WERI-Rb-1 (cell line): ENCODE data around the gene AKAP6.

ENCODE experiments used
- DNase-seq: peaks from one replicate; pipeline ENCODE4 v3.0.0-alpha.2; 2020
- H3K27ac ChIP-seq: fragments of 250-450 bp; sonication (Bioruptor Pico); 2 replicates; pipeline ENCODE4 v1.5.1; 2020; ENCODE audit warnings: mild to moderate bottlenecking, moderate library complexity
- H3K27me3 ChIP-seq: fragments of 250-450 bp; sonication (Bioruptor Pico); 2 replicates; pipeline ENCODE4 v1.5.1; 2021; ENCODE audit warnings: mild to moderate bottlenecking, low read depth, moderate library complexity; ENCODE audit not compliant: insufficient read depth, severe bottlenecking
- H3K36me3 ChIP-seq: fragments of 250-450 bp; sonication (Bioruptor Pico); 2 replicates; pipeline ENCODE4 v1.5.1; 2020; ENCODE audit warnings: mild to moderate bottlenecking, moderate library complexity
- H3K4me3 ChIP-seq: 2 replicates; pipeline ENCODE4 v1.5.1; 2011; ENCODE audit warnings: low read depth, mild to moderate bottlenecking, control low read depth, low read length
- H3K9me3 ChIP-seq: fragments of 250-450 bp; sonication (Bioruptor Pico); 2 replicates; pipeline ENCODE4 v1.5.1; 2021; ENCODE audit warnings: mild to moderate bottlenecking, moderate library complexity; ENCODE audit not compliant: severe bottlenecking
- CTCF ChIP-seq: IDR thresholded peaks from 2 replicates; pipeline ENCODE4 v1.5.1; 2011; ENCODE audit warnings: low read depth, mild to moderate bottlenecking, control low read depth, inconsistent platforms, low read length

Gene AKAP6

DNA sequence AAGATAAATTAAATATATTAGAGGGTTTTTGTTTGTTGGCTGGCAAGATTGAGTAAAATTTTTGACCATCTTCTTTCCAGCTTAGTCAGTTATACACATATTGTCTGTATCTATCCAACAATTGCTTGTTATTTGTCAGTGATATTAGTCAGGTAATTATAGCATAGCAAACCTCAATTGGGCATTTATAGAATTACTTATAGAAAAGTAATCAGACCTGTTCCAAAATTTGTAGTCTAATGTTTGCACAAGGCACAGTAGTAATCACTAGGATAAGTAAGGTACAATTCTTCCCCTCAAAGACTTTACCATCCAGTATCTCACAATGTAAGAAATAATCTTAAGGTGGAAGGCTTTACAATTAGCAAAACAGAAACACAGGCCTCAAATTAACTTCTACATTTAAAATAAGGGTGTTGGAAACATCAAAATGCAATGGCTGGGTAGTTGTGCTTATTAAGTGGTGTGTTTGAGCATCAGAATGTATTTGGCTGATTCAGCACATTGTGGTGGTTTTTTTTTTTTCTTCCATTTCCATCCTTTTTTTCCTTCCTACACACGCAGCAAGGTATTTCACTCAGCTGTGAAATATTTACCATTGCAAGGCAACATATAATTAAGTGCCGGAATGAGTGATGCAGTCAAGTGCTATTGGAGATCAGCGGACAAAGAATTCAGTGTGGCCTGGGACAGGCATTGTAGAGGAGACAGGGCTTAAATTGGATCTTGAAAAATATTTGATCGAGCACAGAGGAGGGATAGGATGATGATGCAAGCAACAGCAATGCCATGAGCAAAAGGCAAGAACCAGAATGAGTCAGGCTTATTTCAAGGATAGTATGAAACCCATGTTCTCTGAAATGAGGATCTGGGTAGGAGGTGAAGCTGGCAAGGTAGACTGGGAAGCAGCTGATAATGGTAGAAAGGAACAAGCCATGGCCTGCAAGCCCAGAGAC lies 178.2 kb downstream of the AKAP6 start:
- Histone ChIP-seq H3K4me3 (no peak overlapping the region), H3K27ac (no peak overlapping the region), H3K27me3 (no peaks in the 10 kb centered on the region), H3K9me3 (no peaks in the 10 kb centered on the region), H3K36me3 (no peaks in the 10 kb centered on the region)
- no peak for TF ChIP-seq CTCF
- DNase-seq: no peak

- Histone ChIP-seq H3K9me3 (no peaks in the 10 kb centered on the region), H3K36me3 (no peaks in the 10 kb centered on the region), H3K4me3 (no peak overlapping the region), H3K27ac (no peak overlapping the region), H3K27me3 (no peaks in the 10 kb centered on the region)
- DNase-seq: no peak
- TF ChIP-seq CTCF: no peak
Observed at GRCh38 chr14:32508281-32508680, 179.2 kb downstream of the AKAP6 start.

DNA sequence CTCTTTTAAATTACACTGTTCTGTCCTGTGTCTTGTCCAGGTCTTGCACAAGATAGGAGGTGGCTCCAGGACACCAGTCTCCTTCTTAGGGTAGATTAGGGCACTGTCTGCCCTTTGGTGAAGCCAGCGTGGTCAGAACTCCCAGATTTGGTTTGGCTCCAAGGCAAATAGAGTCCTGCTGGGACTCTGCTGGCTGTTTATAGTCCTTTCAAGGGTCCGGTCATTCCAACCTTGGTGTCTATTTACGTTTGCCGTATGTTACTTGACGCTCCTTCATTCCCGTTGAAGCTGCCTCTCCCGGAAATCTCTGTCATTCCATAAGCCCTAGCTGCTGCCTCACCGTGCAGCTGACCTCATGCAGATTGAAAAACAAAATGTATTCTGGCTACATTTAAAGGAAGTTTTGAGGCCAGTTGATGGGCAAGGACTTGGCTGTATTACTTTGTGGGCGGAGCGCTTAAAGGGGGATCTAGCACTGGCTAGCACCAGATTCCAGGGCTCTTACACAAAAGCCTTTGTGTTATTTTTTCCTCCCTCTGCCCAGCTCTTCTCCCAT lies 180.6 kb downstream of the AKAP6 start:
- no peak for DNase-seq
- H3K4me3 ChIP-seq: no peak overlapping the region

DNA sequence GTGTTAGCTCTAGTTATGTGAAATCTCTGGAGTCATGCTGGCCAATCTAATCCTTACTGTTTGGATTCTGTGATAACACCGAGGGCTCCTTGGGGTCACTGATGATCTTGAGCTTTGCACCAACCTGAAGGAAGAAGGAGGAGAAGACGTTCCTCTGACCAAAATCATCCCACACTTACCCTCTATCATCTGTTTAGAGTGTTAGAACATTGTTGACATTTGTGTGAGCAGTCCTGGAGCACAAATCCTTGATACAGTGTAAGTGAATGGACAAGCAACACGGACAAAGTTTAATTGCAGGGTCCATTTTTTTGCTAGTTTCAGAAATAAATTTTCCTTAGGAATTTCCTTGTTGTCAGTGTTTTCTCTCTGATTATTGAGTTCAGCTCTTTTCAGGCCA lies 181.7 kb downstream of the AKAP6 start:
- no peak for DNase-seq
- Histone ChIP-seq H3K4me3 (no peak overlapping the region), H3K36me3 (no peaks in the 10 kb centered on the region), H3K9me3 (no peaks in the 10 kb centered on the region), H3K27ac (no peak overlapping the region), H3K27me3 (no peaks in the 10 kb centered on the region)
- no peak for TF ChIP-seq CTCF

More for the DNA sequence above, 180.6 kb downstream of the AKAP6 start:
- TF ChIP-seq CTCF: no peak
- Histone ChIP-seq H3K27ac (no peak overlapping the region), H3K9me3 (no peaks in the 10 kb centered on the region), H3K36me3 (no peaks in the 10 kb centered on the region), H3K27me3 (no peaks in the 10 kb centered on the region)

- no peak for TF ChIP-seq CTCF
- H3K27me3 ChIP-seq: no peaks in the 10 kb centered on the region
- H3K9me3 ChIP-seq: no peaks in the 10 kb centered on the region
- no peak overlapping the region for H3K27ac ChIP-seq
- no peak overlapping the region for H3K4me3 ChIP-seq
- no peaks in the 10 kb centered on the region for H3K36me3 ChIP-seq
- DNase-seq: no peak
Observed at GRCh38 chr14:32512348-32512747, 183.2 kb downstream of the AKAP6 start.

DNA sequence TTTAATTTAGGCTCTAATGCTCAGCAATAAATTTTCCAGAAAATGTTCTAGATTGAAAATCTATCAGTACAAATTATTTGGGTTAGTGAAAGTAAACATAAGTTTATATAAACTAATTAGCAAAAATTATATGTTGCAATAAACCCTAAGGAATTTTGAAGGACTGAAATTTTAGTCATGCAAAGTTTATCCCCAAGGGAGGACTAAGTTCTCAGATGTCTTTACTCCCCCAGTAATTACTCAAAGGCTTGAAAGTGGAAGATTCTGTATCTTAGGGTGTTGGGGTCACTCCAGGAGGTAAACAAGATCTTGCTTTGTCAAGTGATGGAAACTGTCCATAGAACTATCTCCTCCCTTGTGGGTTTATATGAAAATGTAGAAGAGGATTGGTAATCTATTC lies 183.7 kb downstream of the AKAP6 start:
- no peaks in the 10 kb centered on the region for H3K27me3 ChIP-seq
- H3K36me3 ChIP-seq: no peaks in the 10 kb centered on the region
- H3K4me3 ChIP-seq: no peak overlapping the region
- H3K27ac ChIP-seq: no peak overlapping the region
- DNase-seq: no peak
- TF ChIP-seq CTCF: no peak
- no peaks in the 10 kb centered on the region for H3K9me3 ChIP-seq
